Psoas muscle (tissue), 8 donors: Measurements from ENCODE around the gene METTL1. TPM values are rescaled to one million over a fixed set of nuclear protein-coding genes. Genes with fewer than 3 reads are reported as not detected.

Source experiments
- ATAC-seq, 4 donors: fragments of 200-7000 bp; cut with Tn5 transposase; one replicate each; pipeline ENCODE4 v1.9.1; 2020; ENCODE audit warnings: moderate library complexity in 3 of 4, mild to moderate bottlenecking in 2 of 4
- DNase-seq, 2 donors: peaks; one replicate each; pipeline ENCODE4 v3.0.0-alpha.2; 2020
- H3K27ac ChIP-seq: fragments of 200-600 bp; one replicate; pipeline ENCODE4 v1.8.0; 2022
- H3K27me3 ChIP-seq, 3 donors: fragments of 200-600 bp in 1 of 3; one replicate each; pipeline versions ENCODE4 v1.6.1 to v1.8.0; 2013 to 2022; ENCODE audit warnings: low read length in 2 of 3, mild to moderate bottlenecking in 2 of 3, moderate library complexity in 1 of 3; ENCODE audit not compliant: insufficient read depth in 3 of 3
- H3K36me3 ChIP-seq, 2 donors: fragments of 200-600 bp in 1 of 2; one replicate each; pipeline versions ENCODE4 v1.6.1 to v1.8.0; 2013 to 2022; ENCODE audit warnings: low read depth in 1 of 2, mild to moderate bottlenecking in 1 of 2, moderate library complexity in 1 of 2; ENCODE audit not compliant: insufficient read depth in 1 of 2
- H3K4me1 ChIP-seq: fragments of 200-600 bp; one replicate; pipeline ENCODE4 v1.8.0; 2022
- H3K4me3 ChIP-seq: fragments of 200-600 bp; one replicate; pipeline ENCODE4 v1.8.0; 2022; ENCODE audit warnings: mild to moderate bottlenecking
- H3K9me3 ChIP-seq: fragments of 200-600 bp; one replicate; pipeline ENCODE4 v1.8.0; 2022
- WGBS, 3 donors: extraction: QIAGEN DNeasy Blood & Tissue Kit; methylation state at CpG; one replicate each; pipeline versions ENCODE4 v1.1.6 to v1.1.7; 2013; 5-methylcytosine and 5-hydroxymethylcytosine counted together
- intact Hi-C, 2 donors: fragments of 100-400 bp; cut with DNase I; formaldehyde crosslinking; loops; one replicate each; pipeline versions ENCODE4 v1.11.0 to v1.14.2; 2022
- polyA plus RNA-seq, 3 donors: library from polyadenylated mRNA; stranded (reverse); fragments of 200-250 nt; gene quantifications; one replicate each; pipeline ENCODE4 v1.2.3, GENCODE V29; 2013
- total RNA-seq, 4 donors: library from RNA; stranded (reverse); fragmentation: NEBNext Ultra II Directional in 2 of 4; extraction: Animal tissue kit (Norgen Biotek cat#: 25700) in 2 of 4; gene quantifications; one replicate each; pipeline versions ENCODE4 v1.2.1 to v1.2.4, GENCODE V29; 2021 to 2023
- TF ChIP-seq, protein P1 (sequence below): fragments of 200-600 bp; IDR thresholded peaks from one replicate; pipeline ENCODE4 v1.8.0; 2022; ENCODE audit warnings: antibody characterized with exemption
- donor health status: healthy with polysubstance abuse.
- donor health status: DM: no; HTN: no; CAD: no; lungs with moderate emphysema.
- donor health status: Bipolar disorder and iron deficiency.
- donor health status: healthy.
- donor health status: DM: yes; HTN: yes; CAD: no.
- donor health status: DM: no; HTN: no; CAD: no.
- donor health status: DM: no; HTN: no; CAD: no.
- donor health status: DM: yes; HTN: yes; CAD: no.

METTL1 gene
- total and polyA plus RNA-seq, 7 donors: 18.8 to 80.9 (median 26.3) TPM

DNA sequence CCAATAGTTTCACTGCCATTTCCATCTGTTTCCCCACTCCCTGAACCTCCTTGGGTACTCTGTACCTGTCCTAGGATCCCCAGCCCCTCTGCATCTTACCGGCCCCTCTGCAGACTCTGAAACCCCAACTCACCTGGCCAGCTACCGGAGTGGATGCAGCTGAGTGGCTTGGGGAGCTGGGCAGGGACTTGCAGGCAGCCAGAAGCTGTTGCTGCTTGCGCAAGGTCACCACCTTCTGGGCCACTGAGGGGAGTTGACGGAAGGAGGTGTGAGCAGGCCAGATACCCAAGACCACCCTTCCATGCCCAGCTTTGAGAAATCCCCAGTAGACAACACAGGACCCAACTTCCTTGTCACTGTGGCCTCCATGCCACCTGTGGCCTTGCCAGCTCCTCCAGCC is 39.6 kb downstream of the METTL1 start:
- intact Hi-C loops: no loop called here
- ATAC-seq (no peak), DNase-seq (no peak)
- WGBS, 3 donors: 84 to 88% (median 86%) methylated on average over 4 of the region's 4 CpGs
- Histone ChIP-seq H3K4me3 (no peak overlapping the region), H3K9me3 (no peaks in the 10 kb centered on the region), H3K27ac (no peak overlapping the region), H3K4me1 (peaks cover 18% of the 10 kb centered on the region), H3K36me3 (no peaks in the 10 kb centered on the region), H3K27me3 (peaks cover 0 to 48% (median 14%) of the 10 kb centered on the region in 3 donors)
- TF ChIP-seq, protein P1, sequence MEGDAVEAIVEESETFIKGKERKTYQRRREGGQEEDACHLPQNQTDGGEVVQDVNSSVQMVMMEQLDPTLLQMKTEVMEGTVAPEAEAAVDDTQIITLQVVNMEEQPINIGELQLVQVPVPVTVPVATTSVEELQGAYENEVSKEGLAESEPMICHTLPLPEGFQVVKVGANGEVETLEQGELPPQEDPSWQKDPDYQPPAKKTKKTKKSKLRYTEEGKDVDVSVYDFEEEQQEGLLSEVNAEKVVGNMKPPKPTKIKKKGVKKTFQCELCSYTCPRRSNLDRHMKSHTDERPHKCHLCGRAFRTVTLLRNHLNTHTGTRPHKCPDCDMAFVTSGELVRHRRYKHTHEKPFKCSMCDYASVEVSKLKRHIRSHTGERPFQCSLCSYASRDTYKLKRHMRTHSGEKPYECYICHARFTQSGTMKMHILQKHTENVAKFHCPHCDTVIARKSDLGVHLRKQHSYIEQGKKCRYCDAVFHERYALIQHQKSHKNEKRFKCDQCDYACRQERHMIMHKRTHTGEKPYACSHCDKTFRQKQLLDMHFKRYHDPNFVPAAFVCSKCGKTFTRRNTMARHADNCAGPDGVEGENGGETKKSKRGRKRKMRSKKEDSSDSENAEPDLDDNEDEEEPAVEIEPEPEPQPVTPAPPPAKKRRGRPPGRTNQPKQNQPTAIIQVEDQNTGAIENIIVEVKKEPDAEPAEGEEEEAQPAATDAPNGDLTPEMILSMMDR: no peak

DNA sequence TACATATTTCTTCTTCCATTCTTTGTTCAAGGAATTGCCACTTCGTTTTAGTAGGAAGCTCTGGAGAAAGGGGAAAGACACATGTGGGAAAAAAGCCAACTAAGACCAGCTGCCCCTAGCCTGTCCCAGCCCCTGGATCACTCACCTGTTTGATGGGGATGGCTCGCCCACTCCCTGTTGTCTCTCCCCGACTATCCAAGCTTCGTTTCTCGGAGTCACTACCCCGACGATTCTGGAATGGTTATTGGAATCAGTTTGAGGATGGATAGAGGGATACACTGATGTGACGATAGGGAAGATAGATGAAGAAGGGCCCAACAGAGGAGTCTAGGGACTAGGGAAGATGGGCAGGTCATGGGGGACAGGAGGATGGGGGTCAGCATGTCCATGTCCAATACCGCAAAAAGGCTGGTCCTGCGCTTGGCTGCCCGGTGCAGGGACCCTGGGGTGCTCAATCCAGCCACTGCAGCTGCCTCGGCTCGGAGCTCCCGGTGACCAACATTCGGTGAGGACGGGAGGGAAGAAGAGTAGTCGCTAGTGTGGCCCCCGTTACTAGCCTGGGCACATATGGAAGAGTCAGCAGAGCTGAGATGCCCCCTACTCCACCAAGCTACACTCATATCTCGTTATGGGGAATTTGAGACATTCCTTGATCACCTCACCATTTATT is 40.4 kb downstream of the METTL1 start:
- Histone ChIP-seq H3K27me3 (peaks cover 0 to 48% (median 14%) of the 10 kb centered on the region in 3 donors), H3K4me3 (no peak overlapping the region), H3K27ac (no peak overlapping the region), H3K4me1 (peaks cover 19% of the 10 kb centered on the region), H3K9me3 (no peaks in the 10 kb centered on the region), H3K36me3 (no peaks in the 10 kb centered on the region)
- intact Hi-C loops: no loop called here
- DNase-seq (no peak), ATAC-seq (no peak)
- TF ChIP-seq, protein P1: no peak
- 79 to 87% (median 80%) methylated on average over 19 of the region's 19 CpGs for WGBS, 3 donors

DNA sequence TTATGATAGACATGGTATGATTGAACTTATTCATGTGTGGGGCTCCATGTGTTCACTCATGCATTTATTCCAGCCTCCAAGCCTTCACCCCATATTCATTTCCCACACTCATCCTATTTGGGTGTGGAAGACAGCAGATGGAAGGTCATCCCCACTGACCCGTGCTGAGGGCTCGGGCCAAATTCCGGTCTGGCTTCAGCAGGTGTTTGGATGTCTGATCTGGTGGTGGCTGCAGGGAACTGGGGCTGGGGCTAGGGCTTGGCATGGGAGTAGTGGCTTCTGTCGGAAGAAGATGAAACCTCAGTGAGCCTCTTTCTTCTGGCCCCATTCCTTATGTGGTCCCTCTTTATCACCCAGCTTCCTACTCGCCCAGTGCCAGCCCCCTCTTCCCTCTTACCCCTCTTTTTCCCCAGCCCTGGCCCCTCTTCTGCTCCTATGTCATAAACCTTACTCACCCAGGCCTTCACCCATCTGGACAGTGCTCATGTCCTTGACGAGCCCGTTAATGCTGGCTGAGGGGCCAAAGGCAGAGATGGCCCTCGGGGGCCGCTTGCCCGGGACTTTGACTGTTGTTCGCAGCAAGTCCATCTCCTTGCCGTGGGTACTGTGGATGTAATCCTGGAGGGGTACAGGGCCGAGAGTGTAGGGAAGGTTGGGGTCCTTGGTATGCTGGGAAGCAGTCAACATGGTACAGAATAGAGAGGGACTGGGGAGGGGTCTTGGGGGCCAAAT is 41.4 kb downstream of the METTL1 start:
- H3K27me3 ChIP-seq: peaks cover 0 to 46% (median 14%) of the 10 kb centered on the region in 3 donors
- intact Hi-C loops: no loop called here
- no peaks in the 10 kb centered on the region for H3K36me3 ChIP-seq
- ATAC-seq (no peak), DNase-seq (no peak)
- H3K27ac ChIP-seq: no peak overlapping the region
- peaks cover 10% of the 10 kb centered on the region for H3K4me1 ChIP-seq
- TF ChIP-seq, protein P1: no peak
- WGBS, 3 donors: 67 to 73% (median 68%) methylated on average over 13 of the region's 13 CpGs
- no peaks in the 10 kb centered on the region for H3K9me3 ChIP-seq
- no peak overlapping the region for H3K4me3 ChIP-seq

DNA sequence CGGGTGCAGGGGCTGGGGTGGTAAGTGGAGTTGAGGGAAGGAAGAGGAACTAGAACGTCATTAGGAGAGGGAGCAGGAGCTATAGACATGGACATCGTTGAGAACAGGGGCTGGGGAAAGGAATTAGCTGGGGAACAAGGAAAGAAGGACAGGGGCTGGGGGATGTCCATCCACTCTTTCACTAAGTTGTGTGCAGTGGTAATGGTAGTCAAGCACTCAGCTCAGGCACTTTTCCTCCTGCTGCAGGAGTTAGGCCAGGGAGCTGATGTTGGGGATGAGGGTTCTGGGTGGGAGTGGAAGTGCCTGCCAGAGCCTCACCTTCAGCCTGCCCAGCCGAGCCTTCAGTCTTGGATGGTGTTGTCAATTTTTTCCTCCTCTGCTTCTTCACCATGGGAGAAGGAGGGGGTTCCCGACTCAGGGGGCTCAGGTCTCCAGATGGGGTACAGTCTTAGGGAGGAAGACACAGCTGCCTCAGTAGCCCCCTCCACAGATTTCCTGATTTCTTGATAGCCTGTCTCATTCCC is 42.5 kb downstream of the METTL1 start:
- Histone ChIP-seq H3K27ac (no peak overlapping the region), H3K4me3 (no peak overlapping the region), H3K9me3 (no peaks in the 10 kb centered on the region), H3K4me1 (peaks cover 6% of the 10 kb centered on the region), H3K27me3 (peaks cover 0 to 46% (median 17%) of the 10 kb centered on the region in 3 donors), H3K36me3 (no peaks in the 10 kb centered on the region)
- DNase-seq (no peak), ATAC-seq (no peak)
- TF ChIP-seq, protein P1: no peak
- intact Hi-C loops: no loop called here
- 44 to 46% (median 45%) methylated on average over 5 of the region's 5 CpGs for WGBS, 3 donors
